Breast epithelium (tissue), 3 donors: ENCODE data around the gene NAALADL2.

ENCODE experiments used
- POLR2A ChIP-seq: fragments of 450-650 bp; IDR thresholded peaks from one replicate; pipeline ENCODE4 v1.6.1; 2016; ENCODE audit warnings: antibody characterized with exemption, mild to moderate bottlenecking, moderate library complexity
- TF ChIP-seq, protein P1 (sequence below), 3 donors: fragments of 450-650 bp; IDR thresholded peaks; one replicate each; pipeline ENCODE4 v1.5.1; 2016 to 2017; ENCODE audit warnings: antibody characterized with exemption in 3 of 3, mild to moderate bottlenecking in 3 of 3, moderate library complexity in 3 of 3

DNA sequence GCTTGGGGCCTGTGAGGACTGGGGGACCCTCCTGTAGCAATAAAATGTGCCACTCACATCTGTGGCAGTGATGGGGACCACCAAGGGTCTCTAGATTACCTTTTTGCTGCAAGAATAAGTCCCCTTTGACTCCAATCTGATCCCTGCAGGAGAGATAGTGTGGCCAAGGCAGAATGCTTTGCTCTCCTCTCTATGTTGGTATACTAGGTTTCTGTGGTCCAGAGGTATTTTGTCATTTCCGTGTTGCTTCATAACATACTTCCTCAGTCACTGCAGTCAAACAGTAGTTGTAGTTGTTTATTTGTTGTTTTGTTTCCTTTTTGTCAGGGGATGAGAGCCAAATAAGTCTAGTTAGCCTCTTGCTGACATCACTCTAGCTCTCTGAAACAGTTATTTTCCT is 13.1 kb upstream of the NAALADL2 start:
- TF ChIP-seq, protein P1, sequence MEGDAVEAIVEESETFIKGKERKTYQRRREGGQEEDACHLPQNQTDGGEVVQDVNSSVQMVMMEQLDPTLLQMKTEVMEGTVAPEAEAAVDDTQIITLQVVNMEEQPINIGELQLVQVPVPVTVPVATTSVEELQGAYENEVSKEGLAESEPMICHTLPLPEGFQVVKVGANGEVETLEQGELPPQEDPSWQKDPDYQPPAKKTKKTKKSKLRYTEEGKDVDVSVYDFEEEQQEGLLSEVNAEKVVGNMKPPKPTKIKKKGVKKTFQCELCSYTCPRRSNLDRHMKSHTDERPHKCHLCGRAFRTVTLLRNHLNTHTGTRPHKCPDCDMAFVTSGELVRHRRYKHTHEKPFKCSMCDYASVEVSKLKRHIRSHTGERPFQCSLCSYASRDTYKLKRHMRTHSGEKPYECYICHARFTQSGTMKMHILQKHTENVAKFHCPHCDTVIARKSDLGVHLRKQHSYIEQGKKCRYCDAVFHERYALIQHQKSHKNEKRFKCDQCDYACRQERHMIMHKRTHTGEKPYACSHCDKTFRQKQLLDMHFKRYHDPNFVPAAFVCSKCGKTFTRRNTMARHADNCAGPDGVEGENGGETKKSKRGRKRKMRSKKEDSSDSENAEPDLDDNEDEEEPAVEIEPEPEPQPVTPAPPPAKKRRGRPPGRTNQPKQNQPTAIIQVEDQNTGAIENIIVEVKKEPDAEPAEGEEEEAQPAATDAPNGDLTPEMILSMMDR (IDR thresholded peaks at IDR 0.05), result no peak
- TF ChIP-seq POLR2A, result no peak
